ENCODE results near the gene LTBP3. TPM values are rescaled to one million over a fixed set of nuclear protein-coding genes. Genes with fewer than 3 reads are reported as not detected.
A peak's percentile ranks its signal among the peaks of the same experiment; 100 is the strongest.

Gene LTBP3
- total and polyA plus RNA-seq, 9 of the 15 experiments (the other 6 are each of a cell fraction or from before 2014, with no cell fraction given): 0.06 to 20.5 (median 4.8) TPM

DNA sequence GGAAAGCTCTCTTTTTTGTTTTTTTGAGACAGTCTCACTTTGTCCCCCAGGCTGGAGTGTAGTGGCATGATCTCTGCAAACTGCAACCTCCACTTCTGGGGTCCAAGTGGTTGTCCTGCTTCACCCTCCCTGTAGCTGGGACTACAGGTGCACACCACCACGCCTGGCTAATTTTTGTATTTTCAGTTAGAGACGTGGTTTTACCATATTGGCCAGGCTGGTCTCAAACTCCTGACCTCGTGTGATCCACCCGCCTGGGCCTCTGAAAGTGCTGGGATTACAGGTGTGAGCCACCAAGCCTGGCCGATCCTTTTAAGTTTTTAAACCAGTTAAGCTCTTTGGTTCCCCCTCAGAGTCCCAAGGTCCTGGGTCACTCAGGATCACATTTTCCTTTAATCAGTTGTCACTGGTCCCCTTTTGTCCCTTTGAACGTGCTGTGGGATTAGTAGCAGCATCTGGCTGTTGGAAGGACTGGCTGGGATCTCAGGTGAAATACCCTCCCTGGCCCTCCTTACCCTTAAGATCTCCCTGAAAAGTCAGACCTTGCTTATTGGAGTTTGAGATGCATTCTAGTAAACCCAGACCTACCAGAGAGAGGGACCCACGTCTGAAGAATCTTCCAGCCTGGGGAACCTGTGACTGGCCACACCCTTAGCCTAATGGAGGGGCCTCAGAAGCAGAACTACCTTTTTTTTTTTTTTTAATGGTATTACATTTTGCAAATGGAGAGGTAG lies 51.2 kb downstream of the LTBP3 start (continued):
- TF ChIP-seq HNRNPH1 (optimal IDR thresholded peaks at IDR 0.05; ENCODE audit: low read depth, low read length) (peak; percentile 86), SRSF9 (IDR thresholded peaks at IDR 0.05; ENCODE audit: borderline replicate concordance, low read depth, low read length) (no peak), ATF7 (IDR thresholded peaks at IDR 0.05) (peak; percentile 92), NFRKB (IDR thresholded peaks at IDR 0.05; ENCODE audit: low read depth) (no peak), SMAD3 (CRISPR knock-in tag; conservative IDR thresholded peaks at IDR 0.05) (peak; percentile 95), XRCC4 (IDR thresholded peaks at IDR 0.05; ENCODE audit: extremely low read depth, insufficient read depth, insufficient read length) (peak; percentile 33), ZNF695 (CRISPR knock-in tag; IDR thresholded peaks at IDR 0.05) (peak; percentile 92), POLR2AphosphoS2 (IDR thresholded peaks at IDR 0.05; ENCODE audit: low read length) (peak; percentile 99), MEF2D (tag; conservative IDR thresholded peaks at IDR 0.05; ENCODE audit: low read depth) (peak; percentile 14), CHD1 (IDR thresholded peaks at IDR 0.05; ENCODE audit: low read length) (no peak), MTF1 (CRISPR knock-in tag; IDR thresholded peaks at IDR 0.05; ENCODE audit: borderline replicate concordance) (no peak), HMGN3 (IDR thresholded peaks at IDR 0.05; ENCODE audit: borderline replicate concordance, extremely low read depth, insufficient read length, low read depth, low read length) (peak; percentile 86), DNMT1 (IDR thresholded peaks at IDR 0.05) (0 out of 2 replicates have a peak, but pooled peaks have one; percentile 32), SAP30 (IDR thresholded peaks at IDR 0.05; ENCODE audit: borderline replicate concordance, insufficient read depth, low read depth, low read length, poor library complexity, severe bottlenecking) (no peak), TEAD1 (CRISPR knock-in tag; IDR thresholded peaks at IDR 0.05) (peak in 1 of 2 experiments; percentile 96; a peak in 3 of 4 replicates), GTF2A2 (tag; IDR thresholded peaks at IDR 0.05) (no peak), ZNF174 (CRISPR knock-in tag; IDR thresholded peaks at IDR 0.05) (peak; percentile 67), HNRNPUL1 (IDR thresholded peaks at IDR 0.05; ENCODE audit: low read length) (peak; percentile 94)
- TF ChIP-seq, protein P1, sequence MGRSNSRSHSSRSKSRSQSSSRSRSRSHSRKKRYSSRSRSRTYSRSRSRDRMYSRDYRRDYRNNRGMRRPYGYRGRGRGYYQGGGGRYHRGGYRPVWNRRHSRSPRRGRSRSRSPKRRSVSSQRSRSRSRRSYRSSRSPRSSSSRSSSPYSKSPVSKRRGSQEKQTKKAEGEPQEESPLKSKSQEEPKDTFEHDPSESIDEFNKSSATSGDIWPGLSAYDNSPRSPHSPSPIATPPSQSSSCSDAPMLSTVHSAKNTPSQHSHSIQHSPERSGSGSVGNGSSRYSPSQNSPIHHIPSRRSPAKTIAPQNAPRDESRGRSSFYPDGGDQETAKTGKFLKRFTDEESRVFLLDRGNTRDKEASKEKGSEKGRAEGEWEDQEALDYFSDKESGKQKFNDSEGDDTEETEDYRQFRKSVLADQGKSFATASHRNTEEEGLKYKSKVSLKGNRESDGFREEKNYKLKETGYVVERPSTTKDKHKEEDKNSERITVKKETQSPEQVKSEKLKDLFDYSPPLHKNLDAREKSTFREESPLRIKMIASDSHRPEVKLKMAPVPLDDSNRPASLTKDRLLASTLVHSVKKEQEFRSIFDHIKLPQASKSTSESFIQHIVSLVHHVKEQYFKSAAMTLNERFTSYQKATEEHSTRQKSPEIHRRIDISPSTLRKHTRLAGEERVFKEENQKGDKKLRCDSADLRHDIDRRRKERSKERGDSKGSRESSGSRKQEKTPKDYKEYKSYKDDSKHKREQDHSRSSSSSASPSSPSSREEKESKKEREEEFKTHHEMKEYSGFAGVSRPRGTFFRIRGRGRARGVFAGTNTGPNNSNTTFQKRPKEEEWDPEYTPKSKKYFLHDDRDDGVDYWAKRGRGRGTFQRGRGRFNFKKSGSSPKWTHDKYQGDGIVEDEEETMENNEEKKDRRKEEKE (IDR thresholded peaks at IDR 0.05; ENCODE audit: borderline replicate concordance in 1 of 2, control insufficient read depth in 1 of 2, low read depth in 2 of 2, low read length in 1 of 2): peak; percentile 67 to 99
- TF ChIP-seq, protein P2, sequence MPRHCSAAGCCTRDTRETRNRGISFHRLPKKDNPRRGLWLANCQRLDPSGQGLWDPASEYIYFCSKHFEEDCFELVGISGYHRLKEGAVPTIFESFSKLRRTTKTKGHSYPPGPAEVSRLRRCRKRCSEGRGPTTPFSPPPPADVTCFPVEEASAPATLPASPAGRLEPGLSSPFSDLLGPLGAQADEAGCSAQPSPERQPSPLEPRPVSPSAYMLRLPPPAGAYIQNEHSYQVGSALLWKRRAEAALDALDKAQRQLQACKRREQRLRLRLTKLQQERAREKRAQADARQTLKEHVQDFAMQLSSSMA (CRISPR knock-in tag; IDR thresholded peaks at IDR 0.05): peak; percentile 87
- TF ChIP-seq, protein P3, sequence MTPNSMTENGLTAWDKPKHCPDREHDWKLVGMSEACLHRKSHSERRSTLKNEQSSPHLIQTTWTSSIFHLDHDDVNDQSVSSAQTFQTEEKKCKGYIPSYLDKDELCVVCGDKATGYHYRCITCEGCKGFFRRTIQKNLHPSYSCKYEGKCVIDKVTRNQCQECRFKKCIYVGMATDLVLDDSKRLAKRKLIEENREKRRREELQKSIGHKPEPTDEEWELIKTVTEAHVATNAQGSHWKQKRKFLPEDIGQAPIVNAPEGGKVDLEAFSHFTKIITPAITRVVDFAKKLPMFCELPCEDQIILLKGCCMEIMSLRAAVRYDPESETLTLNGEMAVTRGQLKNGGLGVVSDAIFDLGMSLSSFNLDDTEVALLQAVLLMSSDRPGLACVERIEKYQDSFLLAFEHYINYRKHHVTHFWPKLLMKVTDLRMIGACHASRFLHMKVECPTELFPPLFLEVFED (CRISPR knock-in tag; conservative IDR thresholded peaks at IDR 0.05): peak; percentile 100
- TF ChIP-seq, protein P4, sequence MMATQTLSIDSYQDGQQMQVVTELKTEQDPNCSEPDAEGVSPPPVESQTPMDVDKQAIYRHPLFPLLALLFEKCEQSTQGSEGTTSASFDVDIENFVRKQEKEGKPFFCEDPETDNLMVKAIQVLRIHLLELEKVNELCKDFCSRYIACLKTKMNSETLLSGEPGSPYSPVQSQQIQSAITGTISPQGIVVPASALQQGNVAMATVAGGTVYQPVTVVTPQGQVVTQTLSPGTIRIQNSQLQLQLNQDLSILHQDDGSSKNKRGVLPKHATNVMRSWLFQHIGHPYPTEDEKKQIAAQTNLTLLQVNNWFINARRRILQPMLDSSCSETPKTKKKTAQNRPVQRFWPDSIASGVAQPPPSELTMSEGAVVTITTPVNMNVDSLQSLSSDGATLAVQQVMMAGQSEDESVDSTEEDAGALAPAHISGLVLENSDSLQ (IDR thresholded peaks at IDR 0.05): 0 out of 2 replicates have a peak, but pooled peaks have one; percentile 17
